Upper lobe of right lung (tissue), 1 donor: Measurements from ENCODE around the gene MCRIP1. TPM values are rescaled to one million over a fixed set of nuclear protein-coding genes. Genes with fewer than 3 reads are reported as not detected.

Experiments
- ATAC-seq: fragments of 200-7000 bp; cut with Tn5 transposase; one replicate; pipeline ENCODE4 v1.9.1; 2020; ENCODE audit warnings: mild to moderate bottlenecking, moderate library complexity
- DNase-seq: peaks from one replicate; pipeline ENCODE4 v3.0.0-alpha.2; 2020
- H3K27ac ChIP-seq: fragments of 200-600 bp; one replicate; pipeline ENCODE4 v1.8.0; 2022
- H3K27me3 ChIP-seq: fragments of 200-600 bp; one replicate; pipeline ENCODE4 v1.8.0; 2022; ENCODE audit warnings: mild to moderate bottlenecking
- H3K36me3 ChIP-seq: fragments of 200-600 bp; one replicate; pipeline ENCODE4 v1.8.0; 2022
- H3K4me1 ChIP-seq: fragments of 200-600 bp; one replicate; pipeline ENCODE4 v1.8.0; 2022
- H3K4me3 ChIP-seq: fragments of 200-600 bp; one replicate; pipeline ENCODE4 v1.8.0; 2022; ENCODE audit warnings: mild to moderate bottlenecking
- H3K9me3 ChIP-seq: fragments of 200-600 bp; one replicate; pipeline ENCODE4 v1.8.0; 2022
- intact Hi-C: fragments of 100-400 bp; cut with DNase I; formaldehyde crosslinking; loops from one replicate; pipeline ENCODE4 v1.11.0; 2022
- total RNA-seq: library from RNA; stranded (reverse); fragmentation: NEBNext Ultra II Directional; extraction: Animal tissue kit (Norgen Biotek cat#: 25700); gene quantifications from one replicate; pipeline ENCODE4 v1.2.1, GENCODE V29; 2021
- TF ChIP-seq, protein P1 (sequence below): fragments of 200-600 bp; IDR thresholded peaks from one replicate; pipeline ENCODE4 v1.8.0; 2022; ENCODE audit warnings: antibody characterized with exemption
- donor health status: DM: no; HTN: yes; CAD: no; lungs with severe emphysema.

Gene MCRIP1
- total RNA-seq, 1 donor from 2014 or later = 72.8 TPM

DNA sequence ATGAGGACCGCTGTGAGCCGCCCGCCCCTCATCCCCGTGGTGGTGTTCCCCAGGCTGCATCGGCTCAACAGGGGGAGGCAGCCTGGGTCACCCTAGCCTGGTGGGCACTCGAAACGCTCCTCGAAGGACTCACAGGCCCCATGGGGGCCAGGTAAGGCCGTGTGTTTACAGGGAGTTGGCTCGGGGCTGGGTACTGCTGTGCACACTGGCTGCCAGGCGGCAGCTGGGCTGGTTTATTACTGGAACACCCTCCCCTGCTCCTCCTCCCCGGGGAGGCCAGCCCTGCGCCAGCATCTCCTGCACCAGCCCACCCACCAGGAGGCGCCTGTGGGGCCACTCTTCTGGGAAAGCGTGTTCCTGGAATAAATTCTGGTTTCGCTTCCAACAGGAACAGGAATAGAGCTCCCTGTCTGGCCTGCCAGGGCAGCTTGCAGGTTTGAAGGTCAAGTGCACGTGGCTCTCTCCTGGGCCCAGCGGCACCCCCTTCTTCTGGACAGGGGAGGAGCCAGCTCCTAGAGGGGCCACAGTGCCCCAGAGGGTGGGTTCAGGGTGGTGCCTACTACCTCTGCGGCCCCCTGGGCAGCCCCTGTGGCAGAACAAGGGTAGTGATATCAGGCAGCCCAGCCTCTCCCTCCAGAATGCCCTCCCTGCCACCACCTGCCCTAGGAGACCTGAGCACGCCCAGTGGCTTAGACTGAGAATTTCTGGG lies 11.3 kb downstream of the MCRIP1 start:
- peak; percentile 94 for DNase-seq
- H3K27ac ChIP-seq = peak overlapping the region; percentile 85
- H3K27me3 ChIP-seq = no peaks in the 10 kb centered on the region
- H3K4me1 ChIP-seq = peaks cover 12% of the 10 kb centered on the region
- intact Hi-C loops = no loop called here
- H3K9me3 ChIP-seq = no peaks in the 10 kb centered on the region
- H3K36me3 ChIP-seq = no peaks in the 10 kb centered on the region
- no peak overlapping the region for H3K4me3 ChIP-seq
- ATAC-seq = peak; percentile 94
- TF ChIP-seq, protein P1, sequence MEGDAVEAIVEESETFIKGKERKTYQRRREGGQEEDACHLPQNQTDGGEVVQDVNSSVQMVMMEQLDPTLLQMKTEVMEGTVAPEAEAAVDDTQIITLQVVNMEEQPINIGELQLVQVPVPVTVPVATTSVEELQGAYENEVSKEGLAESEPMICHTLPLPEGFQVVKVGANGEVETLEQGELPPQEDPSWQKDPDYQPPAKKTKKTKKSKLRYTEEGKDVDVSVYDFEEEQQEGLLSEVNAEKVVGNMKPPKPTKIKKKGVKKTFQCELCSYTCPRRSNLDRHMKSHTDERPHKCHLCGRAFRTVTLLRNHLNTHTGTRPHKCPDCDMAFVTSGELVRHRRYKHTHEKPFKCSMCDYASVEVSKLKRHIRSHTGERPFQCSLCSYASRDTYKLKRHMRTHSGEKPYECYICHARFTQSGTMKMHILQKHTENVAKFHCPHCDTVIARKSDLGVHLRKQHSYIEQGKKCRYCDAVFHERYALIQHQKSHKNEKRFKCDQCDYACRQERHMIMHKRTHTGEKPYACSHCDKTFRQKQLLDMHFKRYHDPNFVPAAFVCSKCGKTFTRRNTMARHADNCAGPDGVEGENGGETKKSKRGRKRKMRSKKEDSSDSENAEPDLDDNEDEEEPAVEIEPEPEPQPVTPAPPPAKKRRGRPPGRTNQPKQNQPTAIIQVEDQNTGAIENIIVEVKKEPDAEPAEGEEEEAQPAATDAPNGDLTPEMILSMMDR = peak; percentile 66

- intact Hi-C loops = no loop called here
- no peaks in the 10 kb centered on the region for H3K9me3 ChIP-seq
- no peaks in the 10 kb centered on the region for H3K36me3 ChIP-seq
- H3K4me3 ChIP-seq = no peak overlapping the region
- no peaks in the 10 kb centered on the region for H3K27me3 ChIP-seq
- H3K27ac ChIP-seq = peak overlapping the region; percentile 27
- TF ChIP-seq, protein P1 = no peak
- peaks cover 12% of the 10 kb centered on the region for H3K4me1 ChIP-seq
- DNase-seq (no peak), ATAC-seq (no peak)
These were observed 11.9 kb downstream of the MCRIP1 start for GRCh38 chr17:81821147-81821546.

DNA sequence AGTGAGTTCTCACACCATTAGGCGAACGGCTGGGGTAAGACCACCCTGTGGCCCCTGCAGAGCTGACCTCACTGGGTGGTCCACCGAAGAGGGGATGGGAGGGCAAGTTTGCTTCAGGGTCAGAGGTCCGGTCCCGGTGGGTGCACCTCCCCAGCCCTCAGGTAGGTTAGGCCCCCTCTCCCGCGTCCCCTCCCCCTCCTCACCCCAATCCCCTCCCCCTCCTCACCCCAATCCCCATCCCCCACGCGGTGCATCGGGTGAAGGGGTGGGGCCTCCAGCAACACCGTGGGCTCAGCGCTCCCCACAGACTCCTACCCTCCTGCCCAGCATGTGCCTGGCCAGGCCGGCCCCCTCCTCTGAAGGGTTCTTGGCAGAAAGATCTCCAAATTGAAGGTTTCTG lies 13.4 kb downstream of the MCRIP1 start:
- intact Hi-C loops = no loop called here

DNA sequence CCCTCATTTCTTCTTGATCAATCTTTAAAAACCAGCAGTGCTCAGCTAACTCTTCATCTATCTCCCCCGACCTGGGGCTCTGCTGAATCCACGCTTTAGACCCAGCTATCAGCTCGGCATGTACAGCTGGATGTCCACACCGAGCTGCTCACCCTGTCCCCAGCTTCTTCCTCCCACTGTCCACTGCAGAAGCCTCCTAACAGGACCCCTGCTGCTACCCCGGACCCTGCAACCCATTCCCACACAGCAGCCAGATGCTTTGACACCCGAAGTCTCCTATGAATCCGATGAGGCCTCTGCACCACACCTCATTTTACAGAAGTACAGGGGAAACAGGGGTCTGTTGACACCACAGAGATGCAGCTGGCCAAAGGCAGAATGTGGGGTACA lies 15.3 kb downstream of the MCRIP1 start:
- DNase-seq (no peak), ATAC-seq (no peak)
- intact Hi-C loops = no loop called here
- Histone ChIP-seq H3K9me3 (no peaks in the 10 kb centered on the region), H3K36me3 (no peaks in the 10 kb centered on the region), H3K4me1 (peaks cover 12% of the 10 kb centered on the region), H3K27ac (no peak overlapping the region), H3K4me3 (no peak overlapping the region), H3K27me3 (no peaks in the 10 kb centered on the region)
- TF ChIP-seq, protein P1 = no peak

More for the DNA sequence above, 13.4 kb downstream of the MCRIP1 start:
- H3K9me3 ChIP-seq = no peaks in the 10 kb centered on the region
- H3K4me1 ChIP-seq = peaks cover 12% of the 10 kb centered on the region
- TF ChIP-seq, protein P1 = no peak
- ATAC-seq (no peak), DNase-seq (no peak)
- H3K36me3 ChIP-seq = no peaks in the 10 kb centered on the region
- no peak overlapping the region for H3K27ac ChIP-seq
- no peaks in the 10 kb centered on the region for H3K27me3 ChIP-seq
- H3K4me3 ChIP-seq = no peak overlapping the region

GRCh38 chr17:81815646-81815986 lies 17.5 kb downstream of the MCRIP1 start:
- Histone ChIP-seq H3K27me3 (peaks cover 14% of the 10 kb centered on the region), H3K4me1 (no peaks in the 10 kb centered on the region), H3K9me3 (no peaks in the 10 kb centered on the region), H3K27ac (no peak overlapping the region), H3K36me3 (no peaks in the 10 kb centered on the region), H3K4me3 (no peak overlapping the region)
- peak; percentile 7 for ATAC-seq
- TF ChIP-seq, protein P1 = no peak
- no peak for DNase-seq
- intact Hi-C loops = no loop called here
